Measurements from ENCODE around the gene ZCCHC24. TPM values are rescaled to one million over a fixed set of nuclear protein-coding genes. Genes with fewer than 3 reads are reported as not detected.

The ZCCHC24 gene
- total RNA-seq, 1 experiment from 2014 or later: 6.0 TPM

DNA sequence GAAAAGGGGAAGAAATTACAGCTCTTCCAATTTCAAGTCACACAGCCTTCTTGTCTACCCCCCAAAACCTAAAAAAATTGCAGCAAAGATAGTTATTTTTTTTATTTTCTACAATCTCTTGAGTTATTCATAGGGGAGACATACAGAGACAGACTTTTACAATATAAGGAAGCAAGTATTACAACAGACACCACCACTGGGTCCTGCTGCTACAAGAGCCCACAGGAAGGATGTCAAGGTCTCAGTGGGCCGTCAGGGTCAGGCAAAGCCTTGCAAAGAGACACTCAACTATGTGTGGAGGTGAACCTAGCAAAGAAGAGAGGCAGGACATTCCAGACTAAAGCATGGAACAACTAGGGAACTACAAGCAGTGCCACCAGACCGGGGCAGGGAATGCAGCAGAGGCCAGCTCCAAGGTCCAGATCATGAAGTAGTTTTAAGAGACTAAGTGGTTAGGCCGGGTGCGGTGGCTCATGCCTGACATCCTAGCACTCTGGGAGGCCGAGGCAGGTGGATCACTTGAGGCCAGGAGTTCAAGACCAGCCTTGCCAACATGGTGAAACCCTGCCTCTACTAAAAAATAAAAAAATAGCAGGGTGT, 28.2 kb upstream of the ZCCHC24 start:
- ChIA-PET POLR2A (ENCODE audit: unreplicated experiment) (no interaction called here), CTCF (interaction anchor here (0.6 kb wide), 1 partner anchor 15 kb away, joined by 3 read pairs; no protein-coding TSS in a partner anchor)
- no peak overlapping the region for H2AFZ ChIP-seq
- H3K4me1 ChIP-seq (replicated peaks; ENCODE audit: insufficient read depth): peaks cover 14% of the 10 kb centered on the region; the same call in 1 of the 2 replicates
- no peaks in the 10 kb centered on the region for H3K79me2 ChIP-seq (ENCODE audit: low read depth)
- no peak overlapping the region for H3K27ac ChIP-seq
- H3K9me3 ChIP-seq (ENCODE audit: insufficient read depth, low read depth): no peaks in the 10 kb centered on the region
- H3K27me3 ChIP-seq (ENCODE audit: insufficient read depth, low read depth): no peaks in the 10 kb centered on the region
- no peaks in the 10 kb centered on the region for H4K20me1 ChIP-seq (ENCODE audit: insufficient read depth)
- intact Hi-C loops (cut with micrococcal nuclease; ENCODE audit: unreplicated experiment): no loop called here
- DNase-seq: no peak
- no peak overlapping the region for H3K4me2 ChIP-seq
- H3F3A ChIP-seq (ENCODE audit: insufficient read depth, low read depth): no peaks in the 10 kb centered on the region
- H3K4me3 ChIP-seq: no peak overlapping the region
- H3K36me3 ChIP-seq (ENCODE audit: low read depth): no peaks in the 10 kb centered on the region
- TF ChIP-seq EZH2 (IDR thresholded peaks at IDR 0.05; ENCODE audit: low read depth) (no peak), CTCF (conservative IDR thresholded peaks at IDR 0.05) (no peak)
- no peaks in the 10 kb centered on the region for H3K9me2 ChIP-seq (ENCODE audit: insufficient read depth)
- BruUV-seq (replicated peaks): no TSS peak

DNA sequence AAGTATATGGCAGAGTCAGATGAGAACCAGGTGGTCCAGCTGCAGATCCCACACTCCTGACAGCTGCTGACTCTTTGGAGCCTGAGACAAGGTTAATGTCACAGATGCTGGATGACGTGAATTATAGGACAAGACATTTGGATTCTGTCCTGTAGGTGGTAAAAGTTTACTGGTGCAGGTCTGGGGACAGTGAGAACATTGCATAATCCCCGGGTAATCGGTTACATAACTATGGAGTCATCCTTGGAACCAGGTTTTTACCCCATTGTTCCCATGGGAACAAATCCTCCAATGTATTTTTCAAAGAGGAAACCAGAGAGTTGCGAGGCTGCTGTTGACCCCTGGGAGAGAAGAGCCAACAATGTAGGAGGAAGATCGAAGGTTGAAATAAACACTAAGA, 27.5 kb upstream of the ZCCHC24 start:
- Histone ChIP-seq H3K36me3 (ENCODE audit: low read depth) (no peaks in the 10 kb centered on the region), H3K9me2 (ENCODE audit: insufficient read depth) (no peaks in the 10 kb centered on the region), H3K79me2 (ENCODE audit: low read depth) (no peaks in the 10 kb centered on the region), H3K4me3 (no peak overlapping the region), H3K9me3 (ENCODE audit: insufficient read depth, low read depth) (no peaks in the 10 kb centered on the region), H3K27me3 (ENCODE audit: insufficient read depth, low read depth) (no peaks in the 10 kb centered on the region), H3K4me1 (replicated peaks; ENCODE audit: insufficient read depth) (peaks cover 14% of the 10 kb centered on the region; the same call in 1 of the 2 replicates), H3F3A (ENCODE audit: insufficient read depth, low read depth) (no peaks in the 10 kb centered on the region), H2AFZ (no peak overlapping the region), H4K20me1 (ENCODE audit: insufficient read depth) (no peaks in the 10 kb centered on the region), H3K4me2 (no peak overlapping the region), H3K27ac (no peak overlapping the region)
- CTCF ChIA-PET: no interaction called here
- DNase-seq: no peak
- TF ChIP-seq EZH2 (IDR thresholded peaks at IDR 0.05; ENCODE audit: low read depth) (no peak), CTCF (conservative IDR thresholded peaks at IDR 0.05) (no peak)
- intact Hi-C loops (cut with micrococcal nuclease; ENCODE audit: unreplicated experiment): no loop called here
- POLR2A ChIA-PET (ENCODE audit: unreplicated experiment): no interaction called here
- BruUV-seq (replicated peaks): no TSS peak

DNA sequence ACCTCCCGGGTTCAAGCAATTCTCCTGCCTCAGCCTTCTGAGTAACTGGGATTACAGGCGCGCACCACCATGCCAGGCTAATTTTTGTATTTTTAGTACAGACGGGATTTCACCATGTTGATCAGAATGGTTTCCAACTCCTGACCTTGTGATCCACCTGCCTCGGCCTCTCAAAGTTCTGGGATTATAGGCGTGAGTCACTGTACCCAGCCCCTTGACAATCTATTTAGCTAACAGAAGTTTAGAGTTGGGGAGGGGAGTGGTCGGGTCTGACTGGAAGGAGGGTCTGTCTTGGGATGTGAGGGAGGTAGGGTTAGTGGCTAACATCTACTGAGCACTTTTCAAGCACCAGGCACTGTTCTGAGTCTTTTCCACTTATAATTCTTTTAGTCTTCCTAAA, 27.0 kb upstream of the ZCCHC24 start:
- no peaks in the 10 kb centered on the region for H4K20me1 ChIP-seq (ENCODE audit: insufficient read depth)
- H3K36me3 ChIP-seq (ENCODE audit: low read depth): no peaks in the 10 kb centered on the region
- ChIA-PET CTCF (no interaction called here), POLR2A (ENCODE audit: unreplicated experiment) (no interaction called here)
- H3K4me2 ChIP-seq: no peak overlapping the region
- H3K27ac ChIP-seq: no peak overlapping the region
- no peaks in the 10 kb centered on the region for H3K9me2 ChIP-seq (ENCODE audit: insufficient read depth)
- no peaks in the 10 kb centered on the region for H3K9me3 ChIP-seq (ENCODE audit: insufficient read depth, low read depth)
- H2AFZ ChIP-seq: no peak overlapping the region
- H3F3A ChIP-seq (ENCODE audit: insufficient read depth, low read depth): no peaks in the 10 kb centered on the region
- BruUV-seq (replicated peaks): no TSS peak
- H3K4me3 ChIP-seq: no peak overlapping the region
- intact Hi-C loops (cut with micrococcal nuclease; ENCODE audit: unreplicated experiment): no loop called here
- H3K79me2 ChIP-seq (ENCODE audit: low read depth): no peaks in the 10 kb centered on the region
- TF ChIP-seq EZH2 (IDR thresholded peaks at IDR 0.05; ENCODE audit: low read depth): no peak
- TF ChIP-seq CTCF (conservative IDR thresholded peaks at IDR 0.05): no peak
- no peaks in the 10 kb centered on the region for H3K27me3 ChIP-seq (ENCODE audit: insufficient read depth, low read depth)
- H3K4me1 ChIP-seq (replicated peaks; ENCODE audit: insufficient read depth): peaks cover 14% of the 10 kb centered on the region; the same call in 1 of the 2 replicates
- no peak for DNase-seq

Measured in PC-9 (cell line).